ENCODE results near the gene NMUR2. TPM values are rescaled to one million over a fixed set of nuclear protein-coding genes. Genes with fewer than 3 reads are reported as not detected.

Gene NMUR2, protein sequence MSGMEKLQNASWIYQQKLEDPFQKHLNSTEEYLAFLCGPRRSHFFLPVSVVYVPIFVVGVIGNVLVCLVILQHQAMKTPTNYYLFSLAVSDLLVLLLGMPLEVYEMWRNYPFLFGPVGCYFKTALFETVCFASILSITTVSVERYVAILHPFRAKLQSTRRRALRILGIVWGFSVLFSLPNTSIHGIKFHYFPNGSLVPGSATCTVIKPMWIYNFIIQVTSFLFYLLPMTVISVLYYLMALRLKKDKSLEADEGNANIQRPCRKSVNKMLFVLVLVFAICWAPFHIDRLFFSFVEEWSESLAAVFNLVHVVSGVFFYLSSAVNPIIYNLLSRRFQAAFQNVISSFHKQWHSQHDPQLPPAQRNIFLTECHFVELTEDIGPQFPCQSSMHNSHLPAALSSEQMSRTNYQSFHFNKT
- not detected for total RNA-seq

- no peak for DNase-seq (ENCODE audit: low spot score)
Measured at GRCh38 chr5:152405145-152405544, at the start of gene NMUR2. Gene NMUR2 (minus strand): TSS chr5:152405279. CDS start chr5:152405113, 166 bp downstream.

DNA sequence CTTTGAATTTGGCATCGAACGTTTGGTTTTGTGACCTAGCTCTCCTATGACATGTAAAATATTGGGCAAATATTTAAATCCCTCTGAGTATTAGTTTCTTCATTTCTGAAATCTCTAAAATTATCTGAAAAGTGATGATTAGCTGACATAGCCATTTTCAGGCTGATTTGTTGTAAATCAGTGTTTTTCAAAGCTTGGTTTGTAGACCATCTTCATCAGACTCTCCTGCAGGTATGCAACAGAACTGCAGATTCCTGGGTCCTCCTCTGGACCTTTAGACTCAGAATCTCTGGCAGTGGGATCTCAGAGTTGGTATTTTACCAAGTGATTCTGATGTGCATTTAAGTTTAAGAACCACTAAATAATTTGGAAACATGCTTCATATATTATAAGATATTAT lies 38.9 kb upstream of the NMUR2 start:
- DNase-seq (ENCODE audit: low spot score), result no peak

DNA sequence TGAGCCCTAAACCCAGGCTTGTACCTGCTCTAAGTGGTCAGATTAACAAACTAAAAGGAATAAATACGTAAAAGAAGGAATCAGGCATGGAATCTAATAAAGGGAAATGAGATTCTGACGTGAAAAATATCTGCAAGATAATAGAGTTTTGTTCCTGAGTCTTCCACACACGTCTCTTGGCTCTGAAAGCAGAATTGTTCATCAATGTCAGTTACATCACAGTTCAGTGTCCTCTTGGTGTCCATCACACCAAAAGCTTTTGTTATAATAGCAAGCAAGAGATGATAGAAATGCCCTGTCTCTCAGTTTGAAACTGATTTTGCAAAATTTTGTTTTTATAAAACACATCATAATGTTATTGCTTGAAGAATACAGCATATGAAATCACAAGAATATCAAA lies 34.7 kb upstream of the NMUR2 start:
- no peak for DNase-seq (ENCODE audit: low spot score)

DNA sequence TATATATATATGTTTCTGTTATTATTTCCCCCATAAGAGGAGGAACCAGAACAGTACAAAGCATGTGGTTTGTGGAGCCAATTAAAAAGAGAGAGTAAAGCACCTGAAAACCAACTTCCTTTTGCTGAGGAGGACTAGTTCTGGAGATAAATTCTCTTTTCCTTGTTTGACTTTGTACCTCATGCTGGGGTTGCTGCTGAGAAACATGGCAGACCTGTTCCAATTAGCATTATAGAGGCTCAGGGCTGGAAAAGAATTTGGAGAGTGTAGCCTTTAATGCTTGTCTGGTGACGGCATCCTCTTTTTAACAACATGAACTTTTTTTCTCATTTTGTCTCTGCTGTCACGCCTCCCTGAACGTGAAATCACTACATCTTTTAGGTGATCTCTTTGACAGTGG lies 32.8 kb upstream of the NMUR2 start:
- no peak for DNase-seq (ENCODE audit: low spot score)

GRCh38 chr5:152427721-152428120 lies 22.6 kb upstream of the NMUR2 start:
- no peak for DNase-seq (ENCODE audit: low spot score)

DNA sequence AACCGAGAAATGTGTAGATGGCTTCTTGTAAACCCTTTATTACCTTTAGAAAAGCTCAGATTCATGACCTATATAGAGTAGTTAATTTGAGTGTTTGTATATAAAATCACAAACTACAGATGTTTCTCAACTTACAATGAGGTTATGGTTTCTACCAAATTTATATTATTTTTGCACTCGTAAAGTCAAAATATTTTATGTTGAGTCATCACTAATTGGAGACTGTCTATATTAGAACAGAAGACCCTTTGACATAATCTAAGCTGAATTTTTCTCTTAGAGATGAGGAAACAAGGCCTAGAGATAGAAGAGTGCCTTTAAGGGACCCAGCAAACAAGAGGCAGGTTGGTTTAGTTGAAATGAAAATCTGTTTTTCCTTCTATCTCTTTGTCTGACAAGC lies 20.0 kb upstream of the NMUR2 start:
- no peak for DNase-seq (ENCODE audit: low spot score)

- no peak for DNase-seq (ENCODE audit: low spot score)
Measured at GRCh38 chr5:152424501-152424900, 19.4 kb upstream of the NMUR2 start.

GRCh38 chr5:152422081-152422480 lies 17.0 kb upstream of the NMUR2 start:
- DNase-seq (ENCODE audit: low spot score), result no peak

DNA sequence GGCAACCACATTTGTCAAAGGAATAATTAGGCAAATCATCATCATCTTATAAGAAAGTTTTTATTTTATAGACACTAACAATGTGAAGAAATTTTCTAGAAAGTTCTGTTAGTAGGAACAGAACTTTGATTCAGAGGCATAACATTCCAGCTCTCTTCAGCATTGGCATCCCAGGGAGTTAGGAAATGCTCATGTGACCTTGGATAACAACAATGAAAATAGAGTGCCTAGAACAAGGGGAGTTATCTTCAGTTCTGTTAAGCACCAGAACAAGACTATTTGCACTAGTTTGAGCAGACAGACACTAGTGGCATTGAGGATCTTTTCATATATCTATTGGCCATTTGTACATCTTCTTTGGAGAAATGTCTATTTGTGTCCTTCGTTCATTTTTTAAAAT lies 7.0 kb upstream of the NMUR2 start:
- DNase-seq (ENCODE audit: low spot score), result no peak

DNA sequence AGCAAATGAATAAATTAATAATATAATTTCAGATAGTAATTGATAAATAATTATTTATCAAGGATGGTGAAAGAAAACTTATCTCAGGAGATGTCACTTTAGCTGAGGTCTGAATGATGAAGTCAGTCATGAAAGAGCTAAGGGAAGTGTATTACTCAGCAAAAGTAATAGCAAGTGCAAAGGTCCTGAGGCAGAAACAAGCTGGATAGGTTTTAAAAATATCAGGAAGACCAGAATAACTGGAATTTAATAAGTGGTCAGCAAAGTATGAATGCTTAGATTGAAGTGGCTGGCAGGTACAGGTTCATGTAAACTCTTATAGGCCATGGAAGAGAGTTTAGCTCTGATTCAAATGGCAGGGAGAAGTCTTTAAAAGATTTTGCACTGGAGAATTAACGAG lies 1.0 kb upstream of the NMUR2 start:
- DNase-seq (ENCODE audit: low spot score), result no peak

GRCh38 chr5:152404494-152404893 lies 585 bp downstream of the NMUR2 start:
- DNase-seq (ENCODE audit: low spot score), result no peak

DNA sequence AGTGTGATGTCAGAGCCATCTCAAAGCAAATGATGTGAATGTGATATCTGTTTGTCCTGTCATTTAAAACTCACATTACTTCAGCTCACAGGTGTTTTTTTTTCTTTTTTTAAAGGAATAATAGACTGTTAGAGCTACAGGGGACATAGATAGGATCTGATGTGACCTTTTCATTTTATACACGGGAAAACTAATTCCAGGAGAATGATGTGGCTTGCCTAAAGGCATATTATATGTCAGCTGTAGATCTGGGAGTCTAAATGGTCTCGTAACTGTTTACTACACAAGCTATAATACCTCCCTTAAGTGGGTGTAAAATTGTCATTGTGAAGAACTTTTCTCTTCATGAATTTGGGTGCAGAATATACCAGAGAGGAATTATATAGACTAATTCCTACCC lies 2.0 kb downstream of the NMUR2 start:
- DNase-seq (ENCODE audit: low spot score), result no peak

- DNase-seq (ENCODE audit: low spot score), result no peak
Measured at GRCh38 chr5:152400846-152401245, 4.2 kb downstream of the NMUR2 start.

- DNase-seq (ENCODE audit: low spot score), result no peak
Measured at GRCh38 chr5:152397581-152397980, 7.5 kb downstream of the NMUR2 start.

DNA sequence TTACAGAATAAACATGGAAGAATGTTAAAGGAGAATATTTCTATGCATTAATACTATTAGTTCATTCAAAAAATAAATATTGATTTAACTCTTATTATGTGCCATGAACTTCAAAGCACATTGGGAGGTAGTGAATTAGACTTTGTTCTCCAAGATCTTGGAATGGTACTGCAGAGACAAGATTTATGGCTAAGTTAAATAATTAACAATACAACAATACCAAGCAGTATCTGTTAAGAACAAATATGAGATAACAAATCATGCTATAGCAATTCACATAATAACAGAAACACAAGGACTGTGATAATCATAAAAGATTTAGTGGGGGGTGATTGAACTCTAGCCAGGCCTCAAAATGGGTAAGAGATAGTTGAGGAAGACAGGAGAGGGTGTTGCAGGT lies 11.6 kb downstream of the NMUR2 start:
- no peak for DNase-seq (ENCODE audit: low spot score)

DNA sequence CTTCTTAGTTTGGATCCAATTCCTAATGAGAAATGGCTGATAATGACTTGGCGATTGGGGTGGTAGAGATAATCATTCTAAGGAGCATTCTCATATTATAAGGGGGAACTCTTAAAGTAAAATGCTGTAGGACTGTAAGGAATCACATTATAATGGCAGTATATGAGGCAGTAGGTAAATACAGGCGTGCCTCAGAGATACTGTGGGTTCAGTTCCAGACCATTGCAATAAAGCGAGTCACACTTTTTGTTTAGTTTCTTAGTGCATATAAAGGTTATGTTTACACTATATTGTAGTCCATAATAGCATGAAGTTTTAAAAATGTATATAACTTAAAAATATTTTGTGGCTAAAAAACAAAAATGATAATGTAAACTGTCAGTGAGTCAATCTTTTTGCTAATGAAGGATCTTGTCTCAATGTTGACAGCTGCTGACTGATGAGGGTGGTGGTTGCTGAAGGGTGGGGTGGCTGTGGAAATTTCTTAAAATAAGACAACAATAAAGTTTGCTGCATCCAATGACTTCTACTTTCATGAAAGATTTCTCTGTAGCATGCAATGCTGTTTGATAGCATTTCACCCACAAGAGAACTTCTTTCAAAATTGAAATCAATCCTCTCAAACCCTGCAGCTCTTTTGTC lies 15.8 kb downstream of the NMUR2 start:
- no peak for DNase-seq (ENCODE audit: low spot score)

DNA sequence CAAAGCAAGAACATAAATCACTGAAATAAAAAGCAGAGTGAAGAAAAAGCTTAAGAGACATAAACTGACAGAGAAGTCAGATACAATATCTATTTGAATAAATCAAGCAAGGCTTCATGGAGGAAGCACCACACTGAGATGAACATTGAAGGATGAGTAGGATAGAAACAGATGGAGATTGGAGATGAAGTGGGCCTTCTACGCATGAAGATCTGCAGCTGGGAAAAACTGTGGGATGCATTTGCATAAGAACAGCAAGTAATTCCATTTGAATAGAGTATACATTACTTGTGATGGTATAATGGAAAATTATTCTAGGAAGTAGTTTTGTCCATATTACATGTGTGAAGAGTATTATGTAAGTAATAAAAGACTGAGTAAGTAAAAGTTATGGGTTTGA lies 16.5 kb downstream of the NMUR2 start:
- DNase-seq (ENCODE audit: low spot score), result no peak

DNA sequence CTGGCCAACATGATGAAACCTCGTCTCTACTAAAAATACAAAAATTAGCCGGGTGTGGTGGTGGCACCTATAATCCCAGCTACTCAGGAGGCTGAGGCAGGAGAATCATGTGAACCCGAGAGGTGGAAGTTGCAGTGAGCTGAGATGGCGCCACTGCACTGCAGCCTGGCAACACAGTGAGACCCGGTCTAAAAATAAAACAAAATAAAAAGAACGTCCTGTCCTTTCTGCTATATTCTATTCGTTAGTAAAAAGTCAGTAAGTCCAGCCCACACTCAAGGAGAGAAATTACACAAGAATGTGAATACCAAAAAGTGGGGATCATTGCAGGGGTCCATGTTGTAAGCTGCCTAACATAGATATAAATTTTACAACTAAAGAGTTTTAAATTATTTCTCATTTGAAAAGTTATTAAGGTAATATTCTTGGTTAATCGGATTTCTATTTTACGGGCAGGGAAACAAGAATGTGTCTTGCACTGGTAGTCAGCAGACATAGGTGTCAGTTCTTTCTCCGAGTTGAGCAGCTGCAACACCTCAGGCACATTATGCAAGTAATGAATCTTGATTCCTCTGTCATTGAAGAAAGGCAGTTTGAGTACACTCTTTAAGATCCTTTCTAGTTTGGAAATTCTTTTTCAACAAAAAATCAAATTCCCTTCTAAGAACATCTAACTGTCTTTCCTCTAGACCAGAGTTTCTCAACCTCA lies 24.5 kb downstream of the NMUR2 start:
- DNase-seq (ENCODE audit: low spot score), result no peak

GRCh38 chr5:152379331-152379730 lies 25.7 kb downstream of the NMUR2 start:
- no peak for DNase-seq (ENCODE audit: low spot score)

DNA sequence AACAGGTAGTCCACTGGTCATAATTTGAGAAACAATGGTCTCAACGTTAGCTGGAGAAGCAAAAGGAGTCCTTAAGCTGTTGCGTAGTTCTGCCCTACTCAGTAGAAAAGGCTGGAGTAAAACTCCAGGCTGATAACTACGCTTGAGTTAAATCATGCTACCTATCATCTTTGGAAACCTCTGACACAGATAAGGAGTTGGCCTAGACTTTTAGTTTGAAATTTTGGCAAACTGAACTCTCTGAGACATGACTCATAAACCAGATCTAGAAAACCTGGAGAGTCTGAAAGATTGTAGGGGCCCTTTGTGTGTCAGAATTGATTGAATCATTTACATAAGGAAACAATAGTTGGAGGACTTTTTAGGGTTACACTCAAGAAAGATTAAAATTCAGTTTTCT lies 26.3 kb downstream of the NMUR2 start:
- DNase-seq (ENCODE audit: low spot score), result no peak

DNA sequence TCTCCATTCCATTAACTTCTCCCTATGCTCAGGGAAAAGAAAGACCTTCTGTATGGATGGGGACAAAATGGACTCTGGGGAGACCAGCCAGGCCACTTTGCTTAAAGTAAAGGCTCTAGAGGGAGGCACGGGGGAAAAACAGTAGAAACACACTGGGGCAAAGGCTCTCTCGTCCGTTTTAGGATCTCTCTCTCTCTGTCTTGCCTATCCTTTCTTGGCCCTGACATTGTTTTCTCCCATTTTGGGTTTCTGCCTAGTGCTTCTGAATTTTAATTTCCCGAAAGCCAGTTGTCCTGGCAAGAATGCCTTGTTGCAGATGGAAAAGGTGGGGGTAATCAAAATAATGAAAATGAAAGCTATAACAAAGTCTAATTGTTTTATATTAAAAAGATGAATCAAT lies 28.2 kb downstream of the NMUR2 start:
- no peak for DNase-seq (ENCODE audit: low spot score)

DNA sequence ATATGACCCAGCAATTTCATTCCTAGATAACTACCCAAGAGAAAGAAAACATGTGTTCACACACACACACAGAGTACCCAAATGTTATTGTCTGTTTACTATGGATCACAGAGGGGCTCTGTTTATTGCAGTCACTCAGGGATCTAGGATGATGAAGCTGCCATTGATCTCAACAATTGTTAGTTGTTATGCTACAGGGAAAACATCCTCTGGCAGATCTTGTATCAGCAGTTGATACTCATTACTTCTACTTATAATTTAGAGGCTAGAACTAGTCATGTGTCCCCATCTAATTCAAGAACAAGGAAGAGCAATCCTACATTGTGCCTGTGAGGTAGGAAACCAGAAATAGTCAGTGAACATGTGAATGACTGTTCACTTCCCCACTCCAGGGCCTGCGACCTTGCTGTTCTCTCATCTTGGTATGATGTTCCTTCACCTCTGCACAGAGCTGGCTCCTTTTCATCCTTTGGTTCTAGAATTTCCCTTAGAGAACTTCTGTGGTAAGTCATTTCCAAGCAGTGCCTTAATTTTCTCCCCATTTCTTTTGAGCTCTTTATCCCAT lies 30.3 kb downstream of the NMUR2 start:
- DNase-seq (ENCODE audit: low spot score), result no peak

DNA sequence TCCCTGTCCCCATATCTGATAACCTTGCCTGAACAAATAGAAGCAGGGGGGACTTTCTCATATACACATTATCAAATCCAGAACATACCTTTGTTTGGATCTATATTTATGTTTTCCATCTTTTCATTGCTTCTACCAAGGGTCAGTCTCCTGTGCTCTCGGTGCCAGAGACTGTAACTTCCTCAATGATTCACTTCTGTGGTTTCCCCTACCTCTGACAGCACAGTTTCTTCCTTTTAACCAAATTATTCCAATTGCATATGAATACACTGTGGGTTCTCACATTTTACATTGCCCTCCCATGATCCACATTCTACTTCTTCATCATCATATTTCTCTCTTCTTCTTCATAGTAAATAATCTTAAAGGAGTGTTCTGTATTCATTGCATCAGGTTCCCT lies 32.2 kb downstream of the NMUR2 start:
- DNase-seq (ENCODE audit: low spot score), result no peak

Measured in ureter (tissue), 1 donor.